GM21723 (cell line): ENCODE measurements around the gene ETV6.

Experiments
- ATAC-seq: cut with Tn5 transposase; IDR thresholded peaks from one replicate; pipeline ENCODE4 v1.9.1; 2021; ENCODE audit warnings: mild to moderate bottlenecking, moderate library complexity; ENCODE audit not compliant: unreplicated experiment

ETV6 gene

GRCh38 chr12:11732023-11732422, 82.5 kb downstream of the ETV6 start:
- ATAC-seq, result peak; percentile 25

GRCh38 chr12:11732715-11733114, 83.2 kb downstream of the ETV6 start:
- no peak for ATAC-seq

GRCh38 chr12:11734580-11735180, 85.2 kb downstream of the ETV6 start:
- ATAC-seq, result no peak

GRCh38 chr12:11738450-11738849, 89.0 kb downstream of the ETV6 start:
- no peak for ATAC-seq

GRCh38 chr12:11739980-11740577, 90.6 kb downstream of the ETV6 start:
- no peak for ATAC-seq

GRCh38 chr12:11741434-11742092, 92.1 kb downstream of the ETV6 start:
- ATAC-seq, result no peak

GRCh38 chr12:11743423-11744409, 94.2 kb downstream of the ETV6 start:
- ATAC-seq, result no peak

- no peak for ATAC-seq
Observed at GRCh38 chr12:11744410-11744801, 94.9 kb downstream of the ETV6 start.

GRCh38 chr12:11745113-11745512, 95.6 kb downstream of the ETV6 start:
- ATAC-seq, result no peak

GRCh38 chr12:11746024-11746771, 96.7 kb downstream of the ETV6 start:
- ATAC-seq, result no peak

- ATAC-seq, result no peak
Observed at GRCh38 chr12:11746940-11747716, 97.7 kb downstream of the ETV6 start.

- ATAC-seq, result no peak
Observed at GRCh38 chr12:11747969-11748368, 98.5 kb downstream of the ETV6 start.

GRCh38 chr12:11748903-11749302, 99.4 kb downstream of the ETV6 start:
- ATAC-seq, result no peak

GRCh38 chr12:11749943-11750690, 100.6 kb downstream of the ETV6 start:
- ATAC-seq, result peak; percentile 57

GRCh38 chr12:11752403-11753149, 103.1 kb downstream of the ETV6 start:
- ATAC-seq, result no peak

GRCh38 chr12:11753150-11753499, 103.7 kb downstream of the ETV6 start:
- no peak for ATAC-seq

- ATAC-seq, result no peak
Observed at GRCh38 chr12:11753826-11754225, 104.4 kb downstream of the ETV6 start.

GRCh38 chr12:11754256-11754655, 104.8 kb downstream of the ETV6 start:
- no peak for ATAC-seq
